Measurements from ENCODE around the gene HDAC9.

The HDAC9 gene

GRCh38 chr7:18558503-18558902 is 63.0 kb downstream of the HDAC9 start:
- no peak for DNase-seq (ENCODE audit: low read depth)

GRCh38 chr7:18558910-18559309 is 63.4 kb downstream of the HDAC9 start:
- no peak for DNase-seq (ENCODE audit: low read depth)

- no peak for DNase-seq (ENCODE audit: low read depth)
Observed at GRCh38 chr7:18559756-18560155, 64.2 kb downstream of the HDAC9 start.

GRCh38 chr7:18564779-18565178 is 69.2 kb downstream of the HDAC9 start:
- DNase-seq (ENCODE audit: low read depth): no peak

- DNase-seq (ENCODE audit: low read depth): no peak
Observed at GRCh38 chr7:18565337-18565736, 69.8 kb downstream of the HDAC9 start.

GRCh38 chr7:18566205-18566604 is 70.7 kb downstream of the HDAC9 start:
- no peak for DNase-seq (ENCODE audit: low read depth)

GRCh38 chr7:18566829-18567228 is 71.3 kb downstream of the HDAC9 start:
- no peak for DNase-seq (ENCODE audit: low read depth)

GRCh38 chr7:18570441-18570840 is 74.9 kb downstream of the HDAC9 start:
- DNase-seq (ENCODE audit: low read depth): no peak

GRCh38 chr7:18570890-18571478 is 75.4 kb downstream of the HDAC9 start:
- peak; percentile 52 for DNase-seq (ENCODE audit: low read depth)

GRCh38 chr7:18572154-18572553 is 76.6 kb downstream of the HDAC9 start:
- no peak for DNase-seq (ENCODE audit: low read depth)

GRCh38 chr7:18572885-18573284 is 77.3 kb downstream of the HDAC9 start:
- no peak for DNase-seq (ENCODE audit: low read depth)

- no peak for DNase-seq (ENCODE audit: low read depth)
Observed at GRCh38 chr7:18573410-18574234, 78.1 kb downstream of the HDAC9 start.

GRCh38 chr7:18574235-18574540 is 78.6 kb downstream of the HDAC9 start:
- DNase-seq (ENCODE audit: low read depth): no peak

GRCh38 chr7:18574676-18575075 is 79.1 kb downstream of the HDAC9 start:
- no peak for DNase-seq (ENCODE audit: low read depth)

- DNase-seq (ENCODE audit: low read depth): no peak
Observed at GRCh38 chr7:18575622-18576572, 80.3 kb downstream of the HDAC9 start.

- no peak for DNase-seq (ENCODE audit: low read depth)
Observed at GRCh38 chr7:18577096-18577771, 81.7 kb downstream of the HDAC9 start.

GRCh38 chr7:18579698-18580097 is 84.1 kb downstream of the HDAC9 start:
- no peak for DNase-seq (ENCODE audit: low read depth)

- no peak for DNase-seq (ENCODE audit: low read depth)
Observed at GRCh38 chr7:18580950-18581349, 85.4 kb downstream of the HDAC9 start.

- no peak for DNase-seq (ENCODE audit: low read depth)
Observed at GRCh38 chr7:18583305-18583704, 87.8 kb downstream of the HDAC9 start.

- no peak for DNase-seq (ENCODE audit: low read depth)
Observed at GRCh38 chr7:18590241-18590640, 94.7 kb downstream of the HDAC9 start.

- peak; percentile 61 for DNase-seq (ENCODE audit: low read depth)
Observed at GRCh38 chr7:18590744-18591340, 95.3 kb downstream of the HDAC9 start.

Data from stromal cell of bone marrow (primary cell).